Mucosa of descending colon (tissue), 3 donors: ENCODE data around the gene GJB4. TPM values are rescaled to one million over a fixed set of nuclear protein-coding genes. Genes with fewer than 3 reads are reported as not detected.
A peak's percentile ranks its signal among the peaks of the same experiment; 100 is the strongest.

Source experiments
- ATAC-seq: fragments of 200-7000 bp; cut with Tn5 transposase; one replicate; pipeline ENCODE4 v1.9.1; 2020; ENCODE audit warnings: mild to moderate bottlenecking, moderate library complexity
- DNase-seq, 3 donors: peaks; one replicate each; pipeline ENCODE4 v3.0.0-alpha.2; 2020
- H3K36me3 ChIP-seq: fragments of 200-600 bp; one replicate; pipeline ENCODE4 v1.8.0; 2021; ENCODE audit warnings: low read depth, mild to moderate bottlenecking
- H3K4me1 ChIP-seq: fragments of 200-600 bp; one replicate; pipeline ENCODE4 v1.8.0; 2021; ENCODE audit warnings: low read depth, mild to moderate bottlenecking
- H3K4me3 ChIP-seq: fragments of 200-600 bp; one replicate; pipeline ENCODE4 v1.8.0; 2021; ENCODE audit warnings: mild to moderate bottlenecking
- H3K9me3 ChIP-seq: fragments of 200-600 bp; one replicate; pipeline ENCODE4 v1.8.0; 2021; ENCODE audit warnings: mild to moderate bottlenecking
- intact Hi-C, 2 donors: fragments of 100-400 bp; cut with DNase I in 1 of 2; cut with micrococcal nuclease in 1 of 2; formaldehyde crosslinking; loops; one replicate each; pipeline versions ENCODE4 v1.11.0 to v1.11.1; 2022; cut with DNase I, micrococcal nuclease
- total RNA-seq, 3 donors: library from RNA; stranded (reverse); fragmentation: NEBNext Ultra II Directional in 2 of 3; extraction: Animal tissue kit (Norgen Biotek cat#: 25700) in 2 of 3; gene quantifications; one replicate each; pipeline versions ENCODE4 v1.2.1 to v1.2.4, GENCODE V29; 2021 to 2023
- TF ChIP-seq, protein P1 (sequence below): fragments of 200-600 bp; IDR thresholded peaks from one replicate; pipeline ENCODE4 v1.8.0; 2022; ENCODE audit warnings: antibody characterized with exemption, mild to moderate bottlenecking
- donor health status: DM: no; HTN: no; CAD: no; lungs with moderate emphysema.
- donor health status: DM: no; HTN: no; CAD: no.
- donor health status: DM: no; HTN: yes; CAD: no.

The GJB4 gene
- total RNA-seq, 3 donors from 2014 or later: not detected

DNA sequence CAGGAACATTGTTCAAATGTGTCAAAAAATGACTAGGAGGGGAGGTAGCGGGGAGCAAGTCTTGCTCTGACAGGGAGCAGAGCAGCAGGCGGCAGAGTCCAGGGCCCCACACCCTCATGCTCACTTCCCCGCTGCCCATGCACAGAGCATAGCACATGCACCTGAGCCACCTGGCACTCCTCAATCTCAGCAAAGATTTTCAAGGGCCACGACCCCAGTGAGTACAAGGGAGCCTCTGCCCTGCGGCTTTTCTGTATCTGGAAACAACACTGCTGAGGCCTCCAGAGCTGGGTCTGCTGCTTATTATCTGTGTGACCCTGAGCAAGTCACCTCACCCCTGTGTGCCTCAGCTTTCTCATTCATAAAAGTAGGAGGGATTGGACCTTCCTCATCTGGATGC is 20.4 kb downstream of the GJB4 start:
- intact Hi-C loops: no loop called here
- TF ChIP-seq, protein P1, sequence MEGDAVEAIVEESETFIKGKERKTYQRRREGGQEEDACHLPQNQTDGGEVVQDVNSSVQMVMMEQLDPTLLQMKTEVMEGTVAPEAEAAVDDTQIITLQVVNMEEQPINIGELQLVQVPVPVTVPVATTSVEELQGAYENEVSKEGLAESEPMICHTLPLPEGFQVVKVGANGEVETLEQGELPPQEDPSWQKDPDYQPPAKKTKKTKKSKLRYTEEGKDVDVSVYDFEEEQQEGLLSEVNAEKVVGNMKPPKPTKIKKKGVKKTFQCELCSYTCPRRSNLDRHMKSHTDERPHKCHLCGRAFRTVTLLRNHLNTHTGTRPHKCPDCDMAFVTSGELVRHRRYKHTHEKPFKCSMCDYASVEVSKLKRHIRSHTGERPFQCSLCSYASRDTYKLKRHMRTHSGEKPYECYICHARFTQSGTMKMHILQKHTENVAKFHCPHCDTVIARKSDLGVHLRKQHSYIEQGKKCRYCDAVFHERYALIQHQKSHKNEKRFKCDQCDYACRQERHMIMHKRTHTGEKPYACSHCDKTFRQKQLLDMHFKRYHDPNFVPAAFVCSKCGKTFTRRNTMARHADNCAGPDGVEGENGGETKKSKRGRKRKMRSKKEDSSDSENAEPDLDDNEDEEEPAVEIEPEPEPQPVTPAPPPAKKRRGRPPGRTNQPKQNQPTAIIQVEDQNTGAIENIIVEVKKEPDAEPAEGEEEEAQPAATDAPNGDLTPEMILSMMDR: no peak
- no peaks in the 10 kb centered on the region for H3K9me3 ChIP-seq
- ATAC-seq (no peak), DNase-seq (no peak)
- peaks cover 15% of the 10 kb centered on the region for H3K4me1 ChIP-seq
- no peak overlapping the region for H3K4me3 ChIP-seq
- no peaks in the 10 kb centered on the region for H3K36me3 ChIP-seq

DNA sequence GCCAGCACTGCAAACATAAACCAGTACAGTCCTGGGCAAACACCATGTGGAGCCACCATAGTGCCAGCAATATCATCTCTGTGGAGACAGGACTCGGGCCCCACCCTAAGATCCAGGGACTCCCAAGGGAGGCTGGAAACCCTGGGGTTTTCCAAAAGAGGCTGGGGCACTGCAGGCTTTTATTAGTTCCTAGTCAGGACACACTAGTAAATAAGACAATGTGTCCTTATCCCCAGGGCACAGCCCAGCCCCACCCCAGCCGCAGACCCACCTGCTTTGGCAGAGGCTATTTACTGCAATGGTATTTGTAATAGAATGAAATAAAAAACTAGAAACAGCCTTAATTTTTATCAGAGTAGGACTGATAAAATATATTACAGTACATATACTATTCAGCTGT is 21.0 kb downstream of the GJB4 start:
- intact Hi-C loops: no loop called here
- TF ChIP-seq, protein P1: no peak
- H3K4me1 ChIP-seq: peaks cover 15% of the 10 kb centered on the region
- ATAC-seq (no peak), DNase-seq (peak in 1 of 3 donors; percentile 17)
- H3K9me3 ChIP-seq: no peaks in the 10 kb centered on the region
- H3K36me3 ChIP-seq: no peaks in the 10 kb centered on the region
- no peak overlapping the region for H3K4me3 ChIP-seq

DNA sequence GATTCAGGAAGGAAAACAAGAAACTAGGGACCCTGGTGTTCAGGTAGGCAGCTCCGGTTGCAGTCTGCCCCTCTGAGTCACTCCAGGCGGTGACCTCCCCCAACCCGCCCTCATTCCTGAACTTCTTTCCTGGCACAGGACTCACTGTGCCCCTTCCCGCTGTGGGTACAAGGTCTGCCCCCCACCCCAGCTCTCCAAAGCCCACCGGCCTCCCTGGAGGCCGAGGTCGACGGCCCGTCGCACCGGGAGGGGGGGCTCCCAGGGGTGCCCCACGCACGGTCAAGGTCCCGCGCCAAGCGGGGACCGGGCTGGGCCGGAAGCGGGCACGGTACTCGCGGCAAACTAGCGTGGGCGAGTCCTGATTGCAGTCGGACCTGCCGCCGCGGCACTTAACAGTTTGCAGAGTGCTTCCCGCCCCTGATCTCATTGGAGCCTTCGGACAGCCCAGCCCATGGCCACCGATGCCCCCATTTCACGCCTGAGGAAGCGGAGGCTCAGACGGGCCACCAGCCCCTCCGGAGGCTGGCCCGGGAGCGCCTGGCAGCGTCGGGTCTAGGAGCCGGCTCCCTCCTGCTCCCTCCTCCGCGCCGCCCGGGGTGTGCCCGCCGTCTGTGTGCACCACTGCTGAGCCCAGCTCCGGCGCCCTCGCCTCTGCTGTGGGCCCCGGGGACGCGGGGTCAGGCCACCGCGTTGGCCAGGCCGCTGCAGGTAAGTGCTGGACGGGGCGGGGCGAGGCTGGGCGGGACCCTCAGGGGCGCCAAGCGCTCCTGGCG is 21.7 kb downstream of the GJB4 start, which contains the start of gene GJB3:
Gene GJB3 (plus strand): TSS at position 144 of the 773 bp plus-strand sequence. CDS start 3,549 bp downstream, outside the sequence.
- Histone ChIP-seq H3K4me3 (peak within 1 kb of the TSS; percentile 14), H3K4me1 (peaks cover 17% of the 10 kb centered on the region), H3K36me3 (no peaks in the 10 kb centered on the region), H3K9me3 (no peaks in the 10 kb centered on the region)
- TF ChIP-seq, protein P1: no peak
- intact Hi-C loops: no loop called here
- ATAC-seq: peak; percentile 55
- peak in 2 of 3 donors; percentile 41 to 68 for DNase-seq

DNA sequence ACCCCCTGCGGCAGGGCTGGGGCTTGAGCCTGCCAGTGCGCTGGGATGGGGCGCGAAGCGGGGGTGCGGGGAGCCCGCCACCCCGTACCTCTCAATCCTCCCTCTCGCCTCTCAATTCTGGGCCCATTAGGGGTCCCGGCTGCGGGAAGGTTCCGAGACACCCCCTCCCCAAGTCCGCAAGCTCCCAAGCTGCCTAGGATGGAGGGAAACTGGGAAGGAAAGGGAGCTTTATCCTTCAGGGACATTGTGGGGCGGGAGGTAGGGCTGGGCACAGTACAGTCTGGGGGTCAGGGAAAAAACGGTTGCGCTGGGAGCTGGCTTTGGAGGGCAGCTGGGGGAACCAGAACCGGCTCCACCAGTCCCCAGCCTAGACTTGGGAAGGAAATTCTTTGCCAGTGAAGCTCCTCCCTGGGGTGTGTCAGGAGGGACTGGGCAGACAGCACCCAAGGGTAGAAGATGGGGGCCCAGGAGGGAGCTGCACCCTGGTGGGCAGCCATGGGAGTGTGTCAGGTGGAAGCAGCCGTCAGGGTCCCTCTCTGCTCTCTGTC is 22.4 kb downstream of the GJB4 start:
- Histone ChIP-seq H3K36me3 (no peaks in the 10 kb centered on the region), H3K4me3 (peak overlapping the region; percentile 14), H3K9me3 (no peaks in the 10 kb centered on the region), H3K4me1 (peaks cover 23% of the 10 kb centered on the region)
- DNase-seq (peak; percentile 73 to 76 (median 74)), ATAC-seq (peak; percentile 56)
- intact Hi-C loops: no loop called here
- TF ChIP-seq, protein P1: no peak

DNA sequence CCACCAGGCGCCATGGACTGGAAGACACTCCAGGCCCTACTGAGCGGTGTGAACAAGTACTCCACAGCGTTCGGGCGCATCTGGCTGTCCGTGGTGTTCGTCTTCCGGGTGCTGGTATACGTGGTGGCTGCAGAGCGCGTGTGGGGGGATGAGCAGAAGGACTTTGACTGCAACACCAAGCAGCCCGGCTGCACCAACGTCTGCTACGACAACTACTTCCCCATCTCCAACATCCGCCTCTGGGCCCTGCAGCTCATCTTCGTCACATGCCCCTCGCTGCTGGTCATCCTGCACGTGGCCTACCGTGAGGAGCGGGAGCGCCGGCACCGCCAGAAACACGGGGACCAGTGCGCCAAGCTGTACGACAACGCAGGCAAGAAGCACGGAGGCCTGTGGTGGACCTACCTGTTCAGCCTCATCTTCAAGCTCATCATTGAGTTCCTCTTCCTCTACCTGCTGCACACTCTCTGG is 25.2 kb downstream of the GJB4 start:
- ATAC-seq (no peak), DNase-seq (no peak)
- Histone ChIP-seq H3K4me3 (no peak overlapping the region), H3K4me1 (peaks cover 25% of the 10 kb centered on the region), H3K36me3 (no peaks in the 10 kb centered on the region), H3K9me3 (no peaks in the 10 kb centered on the region)
- intact Hi-C loops: no loop called here
- TF ChIP-seq, protein P1: no peak
